DMS 273 (cell line): ENCODE results near the gene AEBP1.

Experiments
- DNase-seq: peaks from one replicate; lab custom pipeline; 2025; ENCODE audit not compliant: unreplicated experiment; lab: John Stamatoyannopoulos, UW

AEBP1 gene

GRCh38 chr7:44103566-44103922, 601 bp upstream of the AEBP1 start:
- no peak for DNase-seq

GRCh38 chr7:44104860-44105771, 971 bp downstream of the AEBP1 start:
- DNase-seq = no peak

DNA sequence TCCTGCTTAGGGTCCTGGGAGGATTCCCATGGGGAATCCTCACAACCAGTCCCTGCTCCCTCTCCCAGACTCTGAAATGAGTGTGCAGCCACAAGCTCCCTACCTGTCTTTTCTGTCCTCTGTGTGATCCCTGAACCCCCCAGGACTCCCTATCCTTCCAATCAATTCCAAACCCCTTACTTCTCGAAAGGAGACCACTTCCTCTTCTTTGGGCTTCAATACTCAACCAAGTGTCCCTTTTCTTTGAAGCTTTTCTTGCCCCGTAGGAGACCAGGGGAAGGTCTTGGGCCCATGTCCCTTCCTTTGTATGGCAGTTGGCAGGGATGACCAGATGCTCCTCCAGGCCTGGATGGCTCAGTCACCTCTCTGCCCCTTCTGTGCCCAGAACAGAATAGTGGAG, 1.7 kb downstream of the AEBP1 start:
- no peak for DNase-seq

DNA sequence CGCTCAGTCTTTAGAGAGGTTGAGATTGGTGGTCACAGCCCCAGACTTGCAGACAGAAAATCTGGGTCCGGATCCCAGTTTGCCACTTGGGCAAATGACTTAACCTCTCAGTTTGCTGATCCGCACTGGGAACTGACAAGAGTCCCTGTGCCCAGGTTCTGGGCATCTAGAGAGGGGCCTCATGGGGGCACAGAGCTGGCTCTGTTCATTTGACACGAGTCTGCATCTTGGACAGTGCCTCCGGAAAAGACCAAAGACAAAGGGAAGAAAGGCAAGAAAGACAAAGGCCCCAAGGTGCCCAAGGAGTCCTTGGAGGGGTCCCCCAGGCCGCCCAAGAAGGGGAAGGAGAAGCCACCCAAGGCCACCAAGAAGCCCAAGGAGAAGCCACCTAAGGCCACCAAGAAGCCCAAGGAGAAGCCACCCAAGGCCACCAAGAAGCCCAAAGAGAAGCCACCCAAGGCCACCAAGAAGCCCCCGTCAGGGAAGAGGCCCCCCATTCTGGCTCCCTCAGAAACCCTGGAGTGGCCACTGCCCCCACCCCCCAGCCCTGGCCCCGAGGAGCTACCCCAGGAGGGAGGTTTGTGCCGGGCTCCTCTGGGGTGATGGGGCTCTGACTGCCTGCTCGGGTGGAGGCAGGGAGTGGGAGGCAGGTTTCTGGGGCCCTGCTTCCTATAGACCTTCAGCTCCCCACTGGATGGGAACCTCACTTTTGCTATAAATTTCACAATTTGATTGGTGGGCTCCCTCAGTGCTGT, 2.3 kb downstream of the AEBP1 start:
- DNase-seq = no peak

GRCh38 chr7:44107116-44107960, 3.2 kb downstream of the AEBP1 start:
- DNase-seq = no peak

DNA sequence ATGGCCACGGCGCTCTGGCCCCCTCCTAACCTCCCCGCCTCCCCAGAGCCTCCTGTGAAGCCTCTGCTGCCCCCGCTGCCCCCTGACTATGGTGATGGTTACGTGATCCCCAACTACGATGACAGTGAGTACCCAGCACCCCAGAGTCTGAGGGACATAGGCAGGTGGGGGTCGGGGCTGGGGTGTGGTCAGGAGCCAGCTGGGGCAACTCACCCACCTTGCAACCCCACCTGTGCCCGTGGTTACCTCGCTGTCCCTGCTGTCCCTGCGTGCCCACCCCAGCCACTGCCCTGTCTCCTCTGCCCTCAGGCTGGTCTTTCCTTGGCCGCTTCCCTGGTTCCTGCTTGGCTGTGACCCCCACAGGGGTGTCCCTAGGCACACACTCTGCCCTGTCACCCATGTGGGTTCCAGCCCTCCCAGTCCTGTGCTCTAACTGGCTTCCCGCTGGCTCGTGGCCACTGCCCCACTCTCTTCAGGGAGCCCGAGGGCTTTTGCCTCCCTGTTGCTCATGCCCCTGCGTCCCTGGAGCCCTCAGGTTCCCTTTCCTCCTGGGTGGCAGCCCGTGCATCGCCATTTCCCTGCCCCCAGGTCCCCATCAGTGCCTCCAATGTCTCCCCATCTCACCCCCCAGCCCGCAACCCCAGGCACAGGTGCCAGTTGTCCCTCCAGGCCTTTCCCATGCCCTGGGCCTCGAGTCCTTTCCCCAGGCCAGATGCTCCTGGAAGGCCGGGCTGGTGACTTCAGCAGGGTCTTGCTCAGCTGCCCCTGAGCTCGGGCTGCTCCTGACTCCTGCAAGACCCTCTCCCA, 4.0 kb downstream of the AEBP1 start:
- no peak for DNase-seq

- DNase-seq = no peak
These were observed 4.9 kb downstream of the AEBP1 start for GRCh38 chr7:44108768-44109750.

DNA sequence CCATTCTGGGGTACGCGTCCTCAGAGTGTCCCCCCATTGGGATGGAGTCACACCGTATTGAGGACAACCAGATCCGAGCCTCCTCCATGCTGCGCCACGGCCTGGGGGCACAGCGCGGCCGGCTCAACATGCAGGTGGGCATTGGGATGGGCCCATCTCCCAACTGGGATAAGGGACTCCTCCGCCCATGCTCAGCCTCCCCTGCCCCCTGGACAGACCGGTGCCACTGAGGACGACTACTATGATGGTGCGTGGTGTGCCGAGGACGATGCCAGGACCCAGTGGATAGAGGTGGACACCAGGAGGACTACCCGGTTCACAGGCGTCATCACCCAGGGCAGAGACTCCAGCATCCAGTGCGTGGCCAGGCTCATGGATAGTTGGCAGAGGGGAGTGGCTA, 5.8 kb downstream of the AEBP1 start:
- DNase-seq = no peak

GRCh38 chr7:44110719-44111635, 6.8 kb downstream of the AEBP1 start:
- DNase-seq = peak; percentile 56

DNA sequence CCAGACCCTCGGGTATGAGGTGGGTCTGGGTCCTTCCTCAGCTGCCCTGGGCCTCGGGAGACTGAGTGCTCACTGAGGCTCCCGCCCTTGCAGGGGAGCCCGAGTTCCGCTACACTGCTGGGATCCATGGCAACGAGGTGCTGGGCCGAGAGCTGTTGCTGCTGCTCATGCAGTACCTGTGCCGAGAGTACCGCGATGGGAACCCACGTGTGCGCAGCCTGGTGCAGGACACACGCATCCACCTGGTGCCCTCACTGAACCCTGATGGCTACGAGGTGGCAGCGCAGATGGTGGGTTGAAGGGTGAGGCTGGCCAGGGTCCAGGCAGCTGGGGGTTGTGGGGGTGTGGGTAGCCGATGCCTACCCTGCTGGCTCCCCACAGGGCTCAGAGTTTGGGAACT, 7.6 kb downstream of the AEBP1 start:
- peak; percentile 81 for DNase-seq

- peak; percentile 83 for DNase-seq
These were observed 8.3 kb downstream of the AEBP1 start for GRCh38 chr7:44112231-44112996.

- DNase-seq = no peak
These were observed 9.0 kb downstream of the AEBP1 start for GRCh38 chr7:44112997-44113763.

DNA sequence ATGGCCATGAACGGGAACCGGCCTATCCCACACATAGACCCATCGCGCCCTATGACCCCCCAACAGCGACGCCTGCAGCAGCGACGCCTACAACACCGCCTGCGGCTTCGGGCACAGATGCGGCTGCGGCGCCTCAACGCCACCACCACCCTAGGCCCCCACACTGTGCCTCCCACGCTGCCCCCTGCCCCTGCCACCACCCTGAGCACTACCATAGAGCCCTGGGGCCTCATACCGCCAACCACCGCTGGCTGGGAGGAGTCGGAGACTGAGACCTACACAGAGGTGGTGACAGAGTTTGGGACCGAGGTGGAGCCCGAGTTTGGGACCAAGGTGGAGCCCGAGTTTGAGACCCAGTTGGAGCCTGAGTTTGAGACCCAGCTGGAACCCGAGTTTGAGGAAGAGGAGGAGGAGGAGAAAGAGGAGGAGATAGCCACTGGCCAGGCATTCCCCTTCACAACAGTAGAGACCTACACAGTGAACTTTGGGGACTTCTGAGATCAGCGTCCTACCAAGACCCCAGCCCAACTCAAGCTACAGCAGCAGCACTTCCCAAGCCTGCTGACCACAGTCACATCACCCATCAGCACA, 9.7 kb downstream of the AEBP1 start:
- no peak for DNase-seq

DNA sequence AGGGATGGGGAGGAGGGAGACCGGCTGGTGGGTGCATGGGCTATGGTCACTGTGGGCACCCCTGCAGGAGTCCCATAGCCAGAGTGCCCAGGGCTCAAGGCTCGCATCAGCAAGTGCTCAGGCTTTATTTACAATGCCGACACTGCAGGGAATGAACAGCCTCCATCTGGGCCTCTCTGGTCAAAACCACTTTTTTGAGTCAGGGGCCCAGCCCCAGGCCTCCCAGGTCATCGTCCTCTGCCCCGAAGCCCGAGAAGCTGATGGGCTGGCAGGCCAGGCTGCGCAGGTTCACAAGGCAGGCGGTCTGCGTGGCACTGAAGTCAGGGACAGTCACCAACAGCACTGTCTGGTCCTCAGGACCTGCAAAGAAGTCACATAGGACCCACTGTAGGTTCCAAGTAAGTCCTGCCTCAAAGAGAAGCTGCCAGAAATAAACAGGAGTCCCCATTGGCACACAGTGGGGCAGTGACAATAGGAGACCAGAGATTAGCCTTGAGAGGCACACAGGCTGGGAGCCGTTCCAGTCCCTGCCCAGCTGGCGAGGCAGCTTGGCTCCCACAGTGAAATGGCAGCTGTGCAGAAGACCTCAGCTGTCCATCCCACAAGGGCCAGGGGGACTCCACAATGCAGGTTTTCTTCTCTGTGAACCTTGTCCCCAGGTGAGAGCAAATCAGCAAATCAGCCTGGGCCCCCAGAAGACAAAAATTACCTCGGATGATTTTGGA, 10.6 kb downstream of the AEBP1 start:
- peak; percentile 82 for DNase-seq

DNA sequence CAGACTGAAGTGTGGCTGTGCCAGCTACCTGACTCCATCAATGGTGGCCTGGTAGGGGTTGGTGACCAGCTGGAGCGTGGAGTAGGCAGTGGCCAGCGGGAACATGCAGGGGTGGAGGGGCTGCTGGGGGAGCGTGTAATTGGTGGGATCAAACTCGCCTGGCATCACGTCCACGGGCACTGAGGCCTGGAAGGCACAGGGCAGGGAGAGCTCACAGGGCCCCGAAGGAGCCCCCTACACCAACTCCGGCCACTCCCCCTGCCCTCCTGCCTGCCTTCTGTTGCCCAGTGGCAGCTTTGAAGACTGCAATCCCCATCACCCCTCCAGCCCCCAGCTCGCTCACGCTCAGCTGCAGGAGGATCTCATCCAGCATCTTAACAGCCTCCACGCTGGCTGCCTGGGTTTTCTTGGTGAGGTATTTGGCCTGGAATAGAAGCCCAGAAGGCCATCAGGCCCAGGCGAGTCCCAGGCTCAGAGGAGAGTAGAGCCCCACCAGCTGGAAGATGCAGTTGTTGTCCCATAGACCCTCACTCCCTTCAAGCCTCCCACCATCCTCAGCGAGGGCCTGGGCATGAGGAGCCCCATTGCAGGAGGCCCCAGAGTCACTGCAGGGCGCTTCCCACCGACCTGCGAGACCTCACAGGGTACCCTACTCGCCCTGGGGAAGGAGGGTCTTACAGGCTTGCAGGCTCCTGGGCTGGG, 12.1 kb downstream of the AEBP1 start:
- DNase-seq = peak; percentile 45
